HG03520 (cell line): ENCODE measurements around the gene COL20A1.
"Not testable (repeated sequence)": the region's sequence is repeated elsewhere in the genome, so short reads cannot be mapped to it uniquely, and the experiment has no call there.

Experiments
- ATAC-seq: cut with Tn5 transposase; IDR thresholded peaks from one replicate; pipeline ENCODE4 v1.9.1; 2021; ENCODE audit warnings: mild to moderate bottlenecking, moderate library complexity; ENCODE audit not compliant: unreplicated experiment

Gene COL20A1

GRCh38 chr20:63330084-63330760 is 37.2 kb downstream of the COL20A1 start:
- no peak for ATAC-seq

- ATAC-seq = no peak
Observed at GRCh38 chr20:63330940-63331339, 38.0 kb downstream of the COL20A1 start.

DNA sequence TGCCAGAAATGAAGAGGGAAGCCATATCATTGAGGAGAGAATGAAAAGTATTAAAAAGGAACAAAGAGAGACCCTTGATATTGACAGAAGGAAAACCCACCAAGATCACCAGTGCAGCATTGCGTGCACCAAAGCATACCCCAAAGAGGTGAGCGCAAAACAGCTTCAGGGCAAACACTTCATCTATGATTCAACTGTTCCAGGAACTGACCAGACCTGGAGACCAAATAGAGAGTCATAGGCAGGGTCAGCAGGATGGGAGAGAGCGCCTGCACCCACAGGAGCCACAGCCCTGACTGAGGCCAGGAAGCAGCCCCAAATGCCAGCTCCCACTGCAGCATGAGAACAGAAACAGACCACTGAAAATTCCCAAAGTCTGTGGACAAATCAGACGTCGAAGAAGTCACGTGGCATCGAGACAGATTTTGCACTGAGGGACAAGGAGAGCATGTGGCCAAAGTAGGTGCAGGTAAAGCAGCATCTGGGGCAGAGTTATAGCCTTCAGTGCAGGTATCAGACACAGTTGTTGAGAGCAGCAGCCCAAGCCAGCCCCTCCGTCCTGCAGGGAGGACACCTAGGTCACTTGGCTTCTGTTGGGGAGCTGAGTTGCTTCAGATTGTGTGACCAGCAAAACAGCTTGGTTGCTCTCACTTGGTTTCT is 38.9 kb downstream of the COL20A1 start:
- ATAC-seq = no peak

DNA sequence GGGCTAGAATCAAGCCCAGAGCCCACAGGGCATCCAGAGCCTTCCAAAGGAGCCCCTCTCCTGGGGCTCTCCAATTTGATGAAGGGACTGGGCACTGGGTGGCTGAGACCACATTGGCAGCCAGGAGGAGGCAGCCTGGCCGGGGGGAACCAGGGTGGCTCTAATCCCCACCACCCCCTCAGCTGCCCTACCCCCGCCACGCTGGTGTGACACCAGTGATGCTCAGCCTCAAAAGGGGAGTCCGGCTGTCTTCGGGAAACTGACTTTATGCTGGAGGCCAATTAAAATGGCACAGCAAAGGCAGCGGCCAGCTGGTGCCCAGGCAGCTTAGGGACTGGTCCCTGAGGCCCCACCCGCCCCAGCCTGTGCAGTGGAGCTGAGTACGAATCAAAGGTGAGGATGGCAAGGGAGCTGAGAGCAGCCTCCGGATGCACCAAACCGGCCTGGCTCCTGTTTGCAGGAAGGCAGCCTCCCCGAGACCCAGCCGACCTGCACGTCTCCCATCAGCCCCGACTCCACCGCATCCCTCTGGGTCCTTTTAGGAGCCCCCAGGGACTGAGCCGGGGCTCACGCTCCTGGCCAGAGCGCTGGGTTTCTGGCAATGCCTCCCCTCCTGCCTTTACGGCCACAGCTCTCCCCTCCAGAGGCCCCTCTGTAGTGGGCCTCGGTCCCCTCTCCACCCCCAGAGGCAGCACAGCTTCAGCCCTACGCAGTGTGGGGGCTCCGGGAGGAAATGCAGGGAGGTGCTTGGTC is 39.7 kb downstream of the COL20A1 start:
- ATAC-seq = no peak

GRCh38 chr20:63333241-63333836 is 40.4 kb downstream of the COL20A1 start:
- ATAC-seq = no peak

DNA sequence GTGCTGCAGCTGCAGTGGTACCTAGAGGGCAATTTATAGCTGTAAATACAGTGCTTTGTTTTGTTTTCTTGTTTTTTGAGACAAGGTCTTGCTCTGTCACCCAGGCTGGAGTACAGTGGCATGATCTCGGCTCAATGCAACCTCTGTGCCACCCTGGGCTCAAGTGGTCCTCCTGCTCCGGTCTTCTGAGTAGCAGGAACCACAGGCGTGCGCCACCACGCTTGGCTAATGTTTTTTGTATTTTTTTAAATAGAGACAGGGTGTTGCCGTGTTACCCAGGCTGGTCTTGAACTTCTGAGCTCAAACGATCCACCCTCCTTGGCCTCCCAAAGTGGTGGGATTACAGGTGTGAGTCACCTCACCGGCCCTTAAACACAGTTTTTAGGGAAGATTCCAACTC is 41.4 kb downstream of the COL20A1 start:
- no peak for ATAC-seq

GRCh38 chr20:63335060-63335459 is 42.1 kb downstream of the COL20A1 start:
- not testable (repeated sequence) for ATAC-seq

DNA sequence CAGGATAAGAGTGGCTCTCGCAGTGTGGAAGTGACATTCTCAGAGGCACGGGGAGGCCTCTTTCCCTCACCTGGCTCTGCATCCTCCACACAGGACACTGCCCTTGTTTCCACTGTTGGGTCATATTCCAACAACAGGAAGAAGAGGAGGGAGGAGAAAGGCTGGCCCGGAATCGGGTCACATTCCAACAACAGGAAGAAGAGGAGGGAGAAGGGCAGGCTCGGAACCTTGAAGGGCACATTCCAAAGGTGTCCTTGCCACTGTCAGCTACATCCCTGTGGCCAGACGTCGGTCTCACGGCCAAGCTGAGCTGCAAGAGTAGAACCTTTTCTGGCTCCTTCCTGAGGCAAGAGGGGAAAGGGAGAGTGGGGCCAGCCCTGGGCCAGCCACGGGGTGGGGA is 42.7 kb downstream of the COL20A1 start:
- ATAC-seq = no peak

- no peak for ATAC-seq
Observed at GRCh38 chr20:63336232-63336752, 43.3 kb downstream of the COL20A1 start.

DNA sequence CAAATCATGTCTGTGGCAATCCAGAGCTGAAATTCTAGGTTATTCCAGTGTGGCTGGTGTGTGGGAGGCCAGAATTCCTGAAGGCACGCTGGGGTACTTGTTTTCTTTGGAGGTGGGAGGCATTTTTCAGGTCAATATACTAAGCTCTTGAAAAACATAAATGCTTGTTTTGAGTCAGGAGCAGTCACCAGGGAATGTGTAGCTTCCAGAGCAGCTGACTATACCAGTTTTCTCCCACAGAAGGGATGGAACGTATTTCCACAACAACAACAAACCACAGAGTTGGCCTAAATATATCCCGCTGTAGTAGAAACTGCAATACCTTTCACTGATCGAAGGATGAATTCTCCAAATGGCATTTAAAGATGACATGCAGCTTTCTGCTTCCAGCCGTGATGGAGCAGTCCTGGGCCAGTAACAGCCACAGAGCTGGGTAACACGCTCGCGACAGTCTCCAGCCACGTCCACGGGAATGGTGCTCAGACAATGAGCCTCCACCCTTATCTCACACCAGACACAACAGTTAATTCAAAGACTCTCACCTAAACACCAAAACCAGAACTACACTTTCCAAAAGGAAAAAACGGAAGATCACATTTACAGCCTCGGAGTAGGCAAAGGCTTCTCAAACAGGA is 44.9 kb downstream of the COL20A1 start:
- ATAC-seq = no peak

GRCh38 chr20:63339154-63340094 is 46.4 kb downstream of the COL20A1 start:
- ATAC-seq = not testable (repeated sequence)

- ATAC-seq = not testable (repeated sequence)
Observed at GRCh38 chr20:63340158-63340688, 47.2 kb downstream of the COL20A1 start.

- ATAC-seq = no peak
Observed at GRCh38 chr20:63342561-63343459, 49.8 kb downstream of the COL20A1 start.

- ATAC-seq = no peak
Observed at GRCh38 chr20:63343460-63344445, 50.8 kb downstream of the COL20A1 start.

- no peak for ATAC-seq
Observed at GRCh38 chr20:63344616-63345327, 51.8 kb downstream of the COL20A1 start.

GRCh38 chr20:63345328-63346100 is 52.5 kb downstream of the COL20A1 start:
- ATAC-seq = no peak
